ENCODE data around the gene CRHR1.

CRHR1 gene

DNA sequence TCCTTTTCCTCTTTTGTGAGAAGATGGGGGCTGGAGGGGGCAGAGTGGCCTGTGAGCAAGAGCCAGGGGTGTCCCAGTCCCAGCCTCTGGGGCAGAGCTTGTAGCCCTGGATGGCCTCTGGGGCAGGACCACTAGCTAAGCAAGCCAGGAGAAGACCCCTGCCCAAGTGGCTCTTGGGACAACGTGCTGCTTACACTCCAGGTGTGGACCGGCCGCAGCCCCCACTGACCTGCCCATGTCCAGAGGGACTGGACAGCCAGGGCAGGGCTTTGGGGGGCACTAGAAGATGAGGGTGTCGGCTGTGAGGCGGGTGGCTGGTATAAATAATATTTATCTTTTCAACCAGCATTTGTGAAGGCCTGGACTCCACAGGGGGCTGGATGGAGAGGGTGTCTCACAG lies 51.4 kb downstream of the CRHR1 start:
- Histone ChIP-seq H3F3A (ENCODE audit: insufficient read depth) (no peaks in the 10 kb centered on the region), H3K36me3 (ENCODE audit: low read length) (no peaks in the 10 kb centered on the region), H3K27me3 (ENCODE audit: low read length) (no peaks in the 10 kb centered on the region), H3K4me2 (ENCODE audit: low read depth, low read length, poor library complexity, severe bottlenecking) (no peak overlapping the region), H3K4me3 (ENCODE audit: insufficient read depth, low read length, poor library complexity, severe bottlenecking) (no peak overlapping the region), H3K9me2 (replicated peaks; ENCODE audit: insufficient read depth, low read length) (no peaks in the 10 kb centered on the region), H4K20me1 (ENCODE audit: low read depth, low read length) (no peaks in the 10 kb centered on the region), H3K9ac (ENCODE audit: low read length) (no peak overlapping the region), H3K79me2 (ENCODE audit: insufficient read depth, low read length) (no peaks in the 10 kb centered on the region), H3K9me3 (ENCODE audit: insufficient read depth, low read length) (no peaks in the 10 kb centered on the region), H2AFZ (ENCODE audit: low read depth, low read length, severe bottlenecking) (no peak overlapping the region), H3K27ac (ENCODE audit: low read depth, low read length) (no peak overlapping the region)
- TF ChIP-seq EZH2phosphoT487 (conservative IDR thresholded peaks at IDR 0.05; ENCODE audit: low read length): no peak
- TF ChIP-seq, protein P1, sequence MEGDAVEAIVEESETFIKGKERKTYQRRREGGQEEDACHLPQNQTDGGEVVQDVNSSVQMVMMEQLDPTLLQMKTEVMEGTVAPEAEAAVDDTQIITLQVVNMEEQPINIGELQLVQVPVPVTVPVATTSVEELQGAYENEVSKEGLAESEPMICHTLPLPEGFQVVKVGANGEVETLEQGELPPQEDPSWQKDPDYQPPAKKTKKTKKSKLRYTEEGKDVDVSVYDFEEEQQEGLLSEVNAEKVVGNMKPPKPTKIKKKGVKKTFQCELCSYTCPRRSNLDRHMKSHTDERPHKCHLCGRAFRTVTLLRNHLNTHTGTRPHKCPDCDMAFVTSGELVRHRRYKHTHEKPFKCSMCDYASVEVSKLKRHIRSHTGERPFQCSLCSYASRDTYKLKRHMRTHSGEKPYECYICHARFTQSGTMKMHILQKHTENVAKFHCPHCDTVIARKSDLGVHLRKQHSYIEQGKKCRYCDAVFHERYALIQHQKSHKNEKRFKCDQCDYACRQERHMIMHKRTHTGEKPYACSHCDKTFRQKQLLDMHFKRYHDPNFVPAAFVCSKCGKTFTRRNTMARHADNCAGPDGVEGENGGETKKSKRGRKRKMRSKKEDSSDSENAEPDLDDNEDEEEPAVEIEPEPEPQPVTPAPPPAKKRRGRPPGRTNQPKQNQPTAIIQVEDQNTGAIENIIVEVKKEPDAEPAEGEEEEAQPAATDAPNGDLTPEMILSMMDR (IDR thresholded peaks at IDR 0.05; ENCODE audit: insufficient read depth, low read length, poor library complexity, severe bottlenecking): no peak

DNA sequence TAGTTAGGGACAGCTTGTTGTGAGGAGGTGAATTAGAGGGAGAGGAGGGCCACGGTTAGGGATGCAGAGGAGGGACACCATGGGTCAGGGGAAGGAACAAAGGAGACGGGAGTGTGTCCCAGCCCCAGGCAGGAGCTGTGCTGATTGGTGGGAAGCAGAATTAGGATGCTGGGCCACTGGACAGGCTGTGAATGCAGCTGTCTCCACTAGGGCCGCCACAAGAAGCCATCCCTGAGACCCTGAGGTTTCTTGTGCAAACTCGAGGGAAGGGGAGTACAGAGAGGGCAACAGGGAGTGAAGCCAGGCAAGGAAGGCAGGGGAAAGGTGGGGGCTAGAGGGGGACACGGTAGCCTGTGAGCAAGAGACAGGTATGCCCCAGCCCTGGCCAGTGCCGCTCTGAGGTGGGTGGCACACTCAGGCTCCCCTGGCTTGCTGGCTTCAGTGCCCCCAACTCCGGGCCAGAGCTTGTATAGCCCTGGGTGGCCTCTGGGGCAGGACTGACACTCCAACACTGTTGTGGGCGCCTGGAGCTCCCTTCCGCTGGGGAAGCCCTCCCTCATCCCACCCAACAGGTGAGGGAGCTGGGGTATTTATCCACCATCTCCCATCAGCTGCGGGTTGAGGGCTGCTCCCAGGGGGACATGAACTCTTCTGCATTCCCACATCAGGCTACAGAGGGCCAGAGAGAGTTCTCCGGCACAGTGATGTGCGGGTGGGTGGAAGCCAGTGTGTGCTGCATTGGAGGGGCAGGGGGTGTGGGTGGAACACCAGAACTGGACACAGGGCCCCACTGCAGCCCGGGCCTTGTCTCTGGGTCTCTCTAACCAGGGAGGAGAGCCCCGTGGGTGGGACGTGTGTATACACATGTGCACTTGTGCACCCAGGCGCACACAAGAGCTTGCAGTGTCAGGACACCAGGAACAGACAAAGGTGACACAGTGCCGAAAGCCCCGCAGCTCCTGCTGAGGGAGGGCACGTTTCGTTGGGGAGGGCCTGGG lies 52.2 kb downstream of the CRHR1 start:
- no peaks in the 10 kb centered on the region for H4K20me1 ChIP-seq (ENCODE audit: low read depth, low read length)
- H3K4me3 ChIP-seq (ENCODE audit: insufficient read depth, low read length, poor library complexity, severe bottlenecking): no peak overlapping the region
- no peak overlapping the region for H3K9ac ChIP-seq (ENCODE audit: low read length)
- no peak overlapping the region for H3K27ac ChIP-seq (ENCODE audit: low read depth, low read length)
- H3K36me3 ChIP-seq (ENCODE audit: low read length): no peaks in the 10 kb centered on the region
- H2AFZ ChIP-seq (ENCODE audit: low read depth, low read length, severe bottlenecking): no peak overlapping the region
- no peaks in the 10 kb centered on the region for H3K79me2 ChIP-seq (ENCODE audit: insufficient read depth, low read length)
- no peak for TF ChIP-seq EZH2phosphoT487 (conservative IDR thresholded peaks at IDR 0.05; ENCODE audit: low read length)
- TF ChIP-seq, protein P1 (IDR thresholded peaks at IDR 0.05; ENCODE audit: insufficient read depth, low read length, poor library complexity, severe bottlenecking): no peak
- no peaks in the 10 kb centered on the region for H3F3A ChIP-seq (ENCODE audit: insufficient read depth)
- no peaks in the 10 kb centered on the region for H3K27me3 ChIP-seq (ENCODE audit: low read length)
- no peaks in the 10 kb centered on the region for H3K9me3 ChIP-seq (ENCODE audit: insufficient read depth, low read length)
- no peak overlapping the region for H3K4me2 ChIP-seq (ENCODE audit: low read depth, low read length, poor library complexity, severe bottlenecking)
- no peaks in the 10 kb centered on the region for H3K9me2 ChIP-seq (replicated peaks; ENCODE audit: insufficient read depth, low read length)

DNA sequence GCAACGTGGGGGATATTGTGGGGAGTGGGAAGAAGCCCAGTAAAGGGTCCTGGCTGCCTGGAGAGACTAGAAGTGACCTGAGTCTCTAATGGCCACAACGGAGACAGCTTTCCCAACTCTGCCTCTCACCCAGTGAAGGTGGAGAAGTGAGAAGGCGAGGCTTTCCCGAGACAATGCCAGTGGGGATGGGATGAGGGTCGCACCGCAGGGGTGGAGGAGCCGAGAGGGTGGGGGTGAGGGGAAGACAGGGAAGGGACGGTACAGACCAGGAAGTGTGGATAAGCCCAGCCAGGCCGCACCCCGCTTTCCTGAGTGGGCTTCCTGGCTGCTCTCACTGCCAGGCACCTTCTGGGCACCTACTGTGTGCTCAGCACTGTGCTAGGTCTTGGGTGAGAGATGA lies 53.1 kb downstream of the CRHR1 start:
- no peak for TF ChIP-seq EZH2phosphoT487 (conservative IDR thresholded peaks at IDR 0.05; ENCODE audit: low read length)
- TF ChIP-seq, protein P1 (IDR thresholded peaks at IDR 0.05; ENCODE audit: insufficient read depth, low read length, poor library complexity, severe bottlenecking): no peak
- H2AFZ ChIP-seq (ENCODE audit: low read depth, low read length, severe bottlenecking): no peak overlapping the region
- H3K27ac ChIP-seq (ENCODE audit: low read depth, low read length): no peak overlapping the region

More for the DNA sequence above, 53.1 kb downstream of the CRHR1 start:
- Histone ChIP-seq H3K9me2 (replicated peaks; ENCODE audit: insufficient read depth, low read length) (no peaks in the 10 kb centered on the region), H4K20me1 (ENCODE audit: low read depth, low read length) (no peaks in the 10 kb centered on the region), H3K9ac (ENCODE audit: low read length) (no peak overlapping the region), H3K4me3 (ENCODE audit: insufficient read depth, low read length, poor library complexity, severe bottlenecking) (no peak overlapping the region), H3K79me2 (ENCODE audit: insufficient read depth, low read length) (no peaks in the 10 kb centered on the region), H3K27me3 (ENCODE audit: low read length) (no peaks in the 10 kb centered on the region), H3K9me3 (ENCODE audit: insufficient read depth, low read length) (no peaks in the 10 kb centered on the region), H3F3A (ENCODE audit: insufficient read depth) (no peaks in the 10 kb centered on the region), H3K36me3 (ENCODE audit: low read length) (no peaks in the 10 kb centered on the region), H3K4me2 (ENCODE audit: low read depth, low read length, poor library complexity, severe bottlenecking) (no peak overlapping the region)
